Iris pigment epithelial cell (primary cell): ENCODE results near the gene MEG3.
A peak's percentile ranks its signal among the peaks of the same experiment; 100 is the strongest.

ENCODE experiments used
- DNase-seq: peaks from one replicate; pipeline ENCODE4 v3.0.0-alpha.2; 2011; ENCODE audit warnings: low read depth

The MEG3 gene

DNA sequence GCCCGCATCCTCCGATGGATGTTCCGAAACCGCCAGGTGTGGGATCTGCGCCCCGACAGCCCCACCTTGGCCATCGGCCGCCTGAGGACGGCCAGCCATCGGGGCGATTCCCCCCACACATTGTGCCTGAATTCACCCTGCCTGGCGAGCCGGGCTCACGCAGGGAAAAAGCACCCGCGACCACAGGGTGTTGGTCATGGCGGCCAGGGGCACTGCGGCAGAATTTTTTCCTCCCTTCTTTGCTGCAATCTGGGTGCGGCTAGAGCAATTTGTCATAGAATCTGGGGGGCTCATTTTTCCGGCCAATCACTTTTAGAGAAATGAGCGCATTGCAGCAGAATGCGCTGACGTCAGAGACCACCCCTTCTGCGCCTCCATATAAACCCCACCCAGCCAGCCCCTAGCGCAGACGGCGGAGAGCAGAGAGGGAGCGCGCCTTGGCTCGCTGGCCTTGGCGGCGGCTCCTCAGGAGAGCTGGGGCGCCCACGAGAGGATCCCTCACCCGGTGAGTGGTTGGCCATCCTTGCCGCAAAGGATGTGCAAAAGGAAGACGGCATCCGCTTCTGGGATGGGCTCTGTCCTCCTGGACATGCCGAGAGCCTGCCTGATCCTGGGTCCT is at the start of gene MEG3:
Gene MEG3 (plus strand): TSS at position 406 of the 619 bp plus-strand sequence.
- DNase-seq = peak; percentile 82

DNA sequence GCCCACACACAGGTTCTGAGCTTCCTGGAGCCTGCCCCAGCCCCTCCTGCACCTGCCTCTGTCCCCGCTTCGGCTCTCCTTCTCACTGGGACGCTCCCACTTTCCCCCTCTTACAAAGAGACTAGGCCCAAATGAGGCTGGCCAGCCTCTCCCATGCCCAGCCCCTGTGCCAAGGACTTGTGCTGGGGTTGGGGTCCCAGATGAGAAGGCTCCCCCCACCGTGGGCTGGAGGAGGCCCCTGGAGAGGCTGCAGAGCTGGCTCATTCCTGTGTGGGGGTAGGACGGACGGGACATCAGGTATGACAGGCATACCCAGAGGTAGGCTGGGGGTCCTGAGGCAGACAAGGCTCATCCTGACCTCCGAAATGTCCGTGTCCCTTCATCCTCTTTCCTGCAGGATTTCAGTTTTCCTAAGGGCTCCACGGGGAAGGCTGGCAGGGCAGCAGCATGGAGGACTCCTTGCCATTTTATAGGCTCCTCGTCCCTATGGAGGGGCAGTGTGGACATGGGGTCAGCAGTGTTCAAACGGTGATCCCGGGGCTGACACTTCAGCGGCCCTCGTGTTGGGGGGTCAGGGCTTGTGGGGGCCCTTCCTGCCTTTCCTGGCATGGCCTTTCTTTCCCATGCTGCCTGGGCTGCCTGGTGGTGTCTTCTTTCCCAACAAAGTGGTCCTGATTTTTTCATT is 49.1 kb upstream of the MEG3 start:
- no peak for DNase-seq

DNA sequence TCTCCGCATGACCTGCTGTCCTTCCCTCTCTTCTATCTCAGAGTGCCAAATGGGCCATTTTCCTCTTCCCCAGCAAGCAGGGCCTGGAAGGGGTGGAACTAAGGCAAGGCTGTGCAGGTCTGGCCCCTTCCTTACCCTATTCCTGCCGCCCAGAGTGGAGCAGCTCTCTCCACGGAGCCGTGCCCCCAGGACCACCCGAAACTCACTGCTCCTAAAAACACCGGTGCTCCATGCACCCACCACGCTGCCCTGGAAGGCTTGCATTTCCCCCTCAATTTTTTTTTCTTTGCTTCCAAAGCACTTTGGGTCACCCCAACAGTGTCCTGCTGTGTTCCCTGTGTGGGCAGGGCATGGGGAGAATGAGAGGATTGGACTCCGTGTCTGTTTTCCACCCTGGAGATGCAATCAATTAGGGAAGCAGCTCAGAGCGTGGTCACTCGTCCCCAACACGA is 48.5 kb upstream of the MEG3 start:
- no peak for DNase-seq

GRCh38 chr14:100777818-100778525 is 47.9 kb upstream of the MEG3 start:
- no peak for DNase-seq

GRCh38 chr14:100778526-100778882 is 47.4 kb upstream of the MEG3 start:
- DNase-seq = no peak

DNA sequence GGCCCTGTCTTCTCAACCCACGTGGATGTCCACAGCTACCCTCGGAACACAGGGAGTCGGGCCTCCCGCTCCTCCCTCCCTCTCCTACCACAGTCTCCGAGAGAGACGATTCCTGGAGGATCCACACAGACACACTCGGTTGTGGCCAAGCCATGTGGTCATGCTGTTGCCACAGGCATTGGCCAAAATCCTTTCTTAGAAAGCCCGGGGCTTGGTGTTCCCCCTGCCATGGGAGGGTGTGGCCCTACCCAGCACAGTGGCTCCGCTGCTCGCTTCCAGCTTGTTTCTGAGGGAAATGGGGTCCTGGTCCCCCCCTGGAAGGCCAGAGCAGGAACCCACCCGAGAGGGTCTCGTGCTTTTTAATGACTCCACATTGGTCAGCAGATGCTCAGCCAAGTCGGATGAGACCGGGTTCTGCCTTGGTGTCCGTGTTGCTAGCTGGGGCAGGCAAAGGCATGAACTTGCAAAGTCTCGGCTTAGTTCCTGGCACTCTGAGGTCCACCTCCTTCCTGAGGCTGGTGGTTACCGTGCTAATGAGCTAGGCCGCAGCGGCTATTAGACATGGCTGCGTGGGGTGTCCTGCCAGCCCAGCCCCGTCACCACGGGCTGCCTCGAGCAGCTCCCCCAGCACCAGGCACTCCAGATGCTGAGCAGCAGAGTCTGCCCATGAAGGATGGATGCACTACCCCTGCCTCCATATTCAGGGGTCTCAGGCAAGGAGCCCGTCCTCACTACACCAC is 46.8 kb upstream of the MEG3 start:
- no peak for DNase-seq

GRCh38 chr14:100779691-100780080 is 46.2 kb upstream of the MEG3 start:
- DNase-seq = no peak

DNA sequence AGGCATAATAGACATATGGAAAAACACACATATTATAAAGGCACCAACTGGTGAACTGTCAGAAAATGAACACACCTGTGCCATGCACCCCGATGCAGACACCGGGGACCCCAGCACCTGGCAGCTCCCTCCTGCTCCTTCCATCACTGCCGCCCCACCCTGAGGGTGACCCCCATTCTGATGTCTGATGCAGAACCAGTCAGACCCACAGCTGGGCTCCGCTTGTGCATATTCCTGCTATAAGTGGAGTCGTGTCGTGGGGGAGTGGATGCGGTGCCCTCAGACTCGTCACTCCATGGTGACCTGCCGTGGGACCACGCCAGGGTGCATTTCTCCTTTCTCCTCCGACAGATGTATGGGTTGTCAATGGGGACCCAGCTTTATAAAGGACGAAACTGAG is 45.7 kb upstream of the MEG3 start:
- DNase-seq = no peak

DNA sequence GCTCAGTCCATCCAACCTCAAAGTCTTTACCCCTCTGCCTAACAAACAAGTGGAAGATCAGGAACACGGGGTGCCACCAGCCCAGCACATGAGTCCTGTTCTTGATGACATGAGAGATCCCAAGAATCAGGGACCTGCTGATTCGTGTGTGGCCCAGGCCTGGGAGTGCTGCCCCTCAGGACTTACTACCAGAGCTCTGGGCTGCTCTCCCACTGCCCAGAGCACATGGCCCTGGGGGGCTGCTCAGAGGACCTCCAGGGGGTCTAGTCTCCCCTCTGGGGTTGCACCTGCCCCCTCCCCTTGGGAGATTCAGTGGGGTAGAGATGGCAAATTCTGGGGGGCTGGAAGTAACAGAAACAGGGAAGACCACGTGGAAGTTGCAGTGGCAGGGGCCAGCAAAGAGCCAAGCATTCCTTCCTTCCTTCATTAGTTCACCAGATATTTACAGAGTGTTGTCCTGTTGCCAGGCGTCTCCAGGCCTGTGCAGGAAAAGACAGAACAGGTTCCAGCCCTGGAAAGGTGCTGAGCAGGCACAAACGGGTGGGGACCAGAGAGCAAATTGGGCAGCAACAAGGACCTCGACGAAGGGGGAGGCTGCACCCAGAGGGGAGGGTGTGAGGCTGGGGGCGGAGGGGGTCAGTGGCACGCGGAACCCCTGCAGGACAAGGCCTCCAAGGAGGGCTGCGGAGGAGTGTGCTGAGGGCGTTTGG is 45.1 kb upstream of the MEG3 start:
- DNase-seq = no peak

DNA sequence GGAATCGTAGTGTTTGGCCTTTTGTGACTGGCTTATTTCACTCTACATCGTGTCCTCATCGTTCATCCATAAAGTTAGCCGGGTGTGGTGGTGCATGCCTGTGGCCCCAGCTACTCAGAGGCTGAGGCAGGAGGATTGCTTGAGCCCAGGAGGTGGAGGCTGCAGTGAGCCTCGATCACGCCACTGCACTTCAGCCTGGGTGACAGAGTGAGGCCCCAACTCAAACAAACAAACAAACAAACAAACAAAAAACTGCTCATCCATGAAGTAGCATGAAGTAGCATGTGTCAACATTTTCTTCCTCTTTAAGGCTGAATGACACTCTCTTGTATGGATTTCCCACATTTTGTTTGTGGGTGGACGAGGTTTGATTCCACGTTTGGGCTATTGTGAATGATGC is 44.0 kb upstream of the MEG3 start:
- no peak for DNase-seq

GRCh38 chr14:100782516-100783320 is 43.2 kb upstream of the MEG3 start:
- DNase-seq = no peak

DNA sequence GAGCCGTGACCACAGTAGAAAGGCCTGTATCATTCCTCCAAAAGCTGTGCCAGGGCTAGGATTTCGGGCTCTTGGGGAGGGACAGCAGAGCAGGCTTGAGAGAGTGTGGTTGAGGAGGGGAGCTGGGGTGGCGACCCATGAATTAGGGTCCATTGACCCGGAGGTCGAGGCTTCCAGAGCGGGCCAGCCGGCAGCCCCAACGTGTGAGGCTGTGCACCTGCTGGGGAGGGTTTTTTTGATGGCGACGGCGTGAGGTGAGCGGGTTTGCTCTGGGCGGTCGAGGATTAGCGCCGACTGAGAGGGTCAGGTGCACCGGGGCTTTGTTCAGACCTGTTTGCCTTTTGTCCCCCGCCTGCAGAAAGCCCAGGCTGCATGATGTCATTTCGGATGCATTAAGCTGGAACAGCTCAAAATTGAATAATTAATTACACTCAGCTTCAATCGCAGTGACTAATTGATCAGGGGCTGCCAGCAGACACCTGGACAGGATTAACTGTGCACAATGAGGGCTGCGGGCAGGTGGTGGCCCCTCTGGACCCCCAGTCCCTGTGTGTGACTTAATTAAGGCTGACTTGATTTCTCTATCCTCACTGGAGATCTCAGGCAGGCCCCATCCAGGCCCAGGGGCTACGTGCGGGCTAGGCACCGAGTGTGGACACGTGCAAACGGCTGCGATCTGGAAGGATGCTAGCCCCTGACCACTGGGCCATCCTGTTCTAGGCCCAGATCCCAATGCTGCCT is 42.1 kb upstream of the MEG3 start:
- no peak for DNase-seq

GRCh38 chr14:100784523-100785337 is 41.2 kb upstream of the MEG3 start:
- DNase-seq = no peak

- DNase-seq = no peak
Measured at GRCh38 chr14:100785338-100785615, 40.6 kb upstream of the MEG3 start.

GRCh38 chr14:100785626-100786025 is 40.3 kb upstream of the MEG3 start:
- DNase-seq = no peak

GRCh38 chr14:100786131-100786530 is 39.8 kb upstream of the MEG3 start:
- no peak for DNase-seq

DNA sequence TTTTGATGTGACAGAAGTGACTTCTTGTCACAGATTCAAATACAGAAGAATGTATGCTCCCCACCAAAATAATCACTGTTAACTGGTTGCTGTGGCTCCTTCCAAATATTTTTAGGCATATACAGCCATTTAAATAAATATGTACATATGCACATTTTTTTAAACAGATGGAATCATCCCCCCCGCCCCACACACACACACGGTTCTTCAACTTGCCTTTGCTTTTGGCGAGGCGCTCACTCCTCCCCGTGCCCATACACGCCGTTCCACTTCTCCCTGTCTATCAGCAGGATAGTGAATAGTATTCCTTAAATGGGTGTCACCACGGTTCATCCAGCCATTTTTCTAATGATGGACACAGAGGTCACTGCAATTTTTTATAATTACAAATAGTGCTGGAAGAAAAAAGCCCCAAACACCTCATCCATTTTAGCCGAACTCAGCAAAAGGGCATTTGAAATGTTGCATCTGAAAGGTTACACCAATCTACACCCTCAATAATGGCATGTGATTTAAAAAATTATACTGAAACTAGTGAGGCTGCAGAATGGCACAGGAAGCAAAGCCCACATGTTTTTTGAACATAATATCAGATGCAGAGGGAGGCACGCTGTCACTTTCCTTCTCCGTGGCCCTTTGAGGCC is 39.2 kb upstream of the MEG3 start:
- DNase-seq = no peak

GRCh38 chr14:100787659-100788058 is 38.3 kb upstream of the MEG3 start:
- no peak for DNase-seq

DNA sequence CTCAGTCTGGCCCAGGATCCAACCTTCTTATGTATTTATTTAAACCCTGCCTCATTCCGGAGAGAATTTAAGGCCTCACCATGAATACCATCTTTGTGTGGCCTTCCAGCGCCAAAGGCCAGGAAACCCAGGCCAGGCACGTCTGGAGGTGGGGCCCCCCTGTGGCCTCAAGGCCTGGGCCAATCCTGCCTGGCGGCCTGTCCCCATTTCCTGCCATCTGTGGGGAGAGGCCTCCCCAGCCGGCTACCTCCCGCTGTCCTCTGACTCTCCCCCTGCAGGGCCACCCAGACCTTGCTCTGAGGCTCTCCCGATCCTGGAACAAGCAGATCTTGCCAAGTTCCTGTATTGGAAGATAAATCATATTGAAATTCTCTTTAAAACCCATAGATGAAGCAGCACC is 37.4 kb upstream of the MEG3 start:
- no peak for DNase-seq
